Endothelial cell of coronary artery (primary cell): Measurements from ENCODE around the gene WDR75. TPM values are rescaled to one million over a fixed set of nuclear protein-coding genes. Genes with fewer than 3 reads are reported as not detected.

Experiments used
- total RNA-seq: library from RNA; depleted of rRNA; stranded (reverse); fragments of >200 nt; gene quantifications from 2 replicates; pipeline ENCODE4 v1.2.3, GENCODE V29; 2014

The WDR75 gene
- 50.3 and 54.9 TPM in 2 replicates for total RNA-seq

GRCh38 chr2:189440947-189441708 is at the start of gene WDR75:
TSS of gene WDR75 (plus strand) at chr2:189441474. CDS start at chr2:189441493, 19 bp downstream.

Other genes starting within 250 kb of the WDR75 start
- 6.3 and 11.5 TPM in 2 replicates for gene SLC40A1, start 139.3 kb downstream of the WDR75 start, total RNA-seq
- 59.4 and 59.7 TPM in 2 replicates for gene ASNSD1, start 220.0 kb downstream of the WDR75 start, total RNA-seq
- gene ANKAR, start 233.2 kb downstream of the WDR75 start, total RNA-seq = 3.5 and 4.3 TPM in 2 replicates